Neural progenitor cell (in vitro differentiated cells): Measurements from ENCODE around the gene RAB9A.

ENCODE experiments used
- EZH2 ChIP-seq: fragments of 200-600 bp; sonication (generic); IDR thresholded peaks from 2 replicates; pipeline ENCODE4 v1.6.1; 2017; ENCODE audit warnings: antibody characterized with exemption, mild to moderate bottlenecking, moderate library complexity
- TF ChIP-seq, protein P1 (sequence below): fragments of 200-600 bp; sonication (generic); IDR thresholded peaks from 2 replicates; pipeline ENCODE4 v1.5.1; 2017; ENCODE audit warnings: antibody characterized with exemption, mild to moderate bottlenecking

DNA sequence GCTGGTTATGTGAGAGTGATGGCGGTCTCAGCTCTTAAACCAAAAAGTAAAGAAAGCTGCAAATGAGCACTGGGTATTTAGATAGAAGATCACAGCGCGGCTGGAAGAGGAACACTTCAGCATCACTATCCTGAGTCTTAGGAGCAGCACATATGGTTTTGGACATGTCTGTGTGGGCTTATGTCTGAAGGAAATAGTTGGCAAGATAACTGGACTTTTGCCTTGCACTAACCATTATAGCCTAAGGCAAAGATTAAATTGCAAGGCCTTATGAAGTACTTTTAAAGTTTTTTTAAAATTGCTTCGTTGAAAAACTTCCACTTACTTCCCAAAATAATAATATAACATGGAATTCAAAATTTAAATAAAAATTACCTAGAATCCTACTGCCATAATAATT lies 4.6 kb upstream of the RAB9A start:
- TF ChIP-seq, protein P1, sequence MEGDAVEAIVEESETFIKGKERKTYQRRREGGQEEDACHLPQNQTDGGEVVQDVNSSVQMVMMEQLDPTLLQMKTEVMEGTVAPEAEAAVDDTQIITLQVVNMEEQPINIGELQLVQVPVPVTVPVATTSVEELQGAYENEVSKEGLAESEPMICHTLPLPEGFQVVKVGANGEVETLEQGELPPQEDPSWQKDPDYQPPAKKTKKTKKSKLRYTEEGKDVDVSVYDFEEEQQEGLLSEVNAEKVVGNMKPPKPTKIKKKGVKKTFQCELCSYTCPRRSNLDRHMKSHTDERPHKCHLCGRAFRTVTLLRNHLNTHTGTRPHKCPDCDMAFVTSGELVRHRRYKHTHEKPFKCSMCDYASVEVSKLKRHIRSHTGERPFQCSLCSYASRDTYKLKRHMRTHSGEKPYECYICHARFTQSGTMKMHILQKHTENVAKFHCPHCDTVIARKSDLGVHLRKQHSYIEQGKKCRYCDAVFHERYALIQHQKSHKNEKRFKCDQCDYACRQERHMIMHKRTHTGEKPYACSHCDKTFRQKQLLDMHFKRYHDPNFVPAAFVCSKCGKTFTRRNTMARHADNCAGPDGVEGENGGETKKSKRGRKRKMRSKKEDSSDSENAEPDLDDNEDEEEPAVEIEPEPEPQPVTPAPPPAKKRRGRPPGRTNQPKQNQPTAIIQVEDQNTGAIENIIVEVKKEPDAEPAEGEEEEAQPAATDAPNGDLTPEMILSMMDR: no peak
- no peak for TF ChIP-seq EZH2
